Measurements from ENCODE around the gene SYT1. TPM values are rescaled to one million over a fixed set of nuclear protein-coding genes. Genes with fewer than 3 reads are reported as not detected.

The SYT1 gene
- total RNA-seq, 1 donor from 2014 or later: 33.2 TPM

DNA sequence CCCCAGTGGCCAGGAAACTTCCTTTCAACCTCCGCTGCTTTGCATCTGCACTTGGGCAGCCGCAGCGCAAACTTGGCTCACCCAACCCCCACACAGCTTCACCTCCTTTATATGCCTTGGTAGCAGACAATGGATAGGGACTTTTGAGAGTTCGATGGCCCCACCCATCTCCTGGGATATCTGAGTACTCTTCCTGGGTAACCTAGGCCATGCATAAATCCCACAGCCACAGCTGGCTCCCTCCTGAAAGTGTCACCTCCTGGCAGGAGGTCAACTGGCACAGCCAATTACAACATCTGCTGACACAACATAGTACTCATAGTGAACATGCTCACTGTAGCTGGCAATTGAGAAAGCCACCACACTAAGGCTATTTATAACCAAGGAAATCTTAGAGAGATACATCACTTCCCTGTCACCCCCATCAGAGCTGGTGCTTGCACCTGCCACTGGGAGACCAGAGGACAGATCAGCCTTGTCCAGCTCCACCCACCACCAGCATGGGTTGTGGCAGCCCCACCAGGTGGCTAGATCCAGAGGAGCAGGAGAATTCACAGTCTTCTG, 410.0 kb downstream of the SYT1 start:
- Histone ChIP-seq H3K79me2 (ENCODE audit: insufficient read depth, low read length) (no peaks in the 10 kb centered on the region), H2AFZ (ENCODE audit: low read depth, low read length) (no peak overlapping the region), H3K27me3 (ENCODE audit: insufficient read depth, low read length) (no peaks in the 10 kb centered on the region), H3K4me2 (ENCODE audit: low read length) (no peak overlapping the region), H3K9me3 (ENCODE audit: insufficient read depth, low read depth, low read length) (no peaks in the 10 kb centered on the region), H3K4me3 (ENCODE audit: insufficient read depth, low read depth, low read length) (no peak overlapping the region), H3K4me1 (ENCODE audit: insufficient read depth, low read length) (no peaks in the 10 kb centered on the region), H3K27ac (ENCODE audit: low read depth, low read length) (no peak overlapping the region), H3K36me3 (ENCODE audit: insufficient read depth, low read length) (no peaks in the 10 kb centered on the region), H3K9ac (ENCODE audit: low read length) (no peak overlapping the region), H4K20me1 (ENCODE audit: insufficient read depth, low read length) (no peaks in the 10 kb centered on the region)
- Mint-ChIP-seq H3K4me1 (ENCODE audit: low read depth, unreplicated experiment) (peaks cover 8% of the 10 kb centered on the region), H3K4me3 (ENCODE audit: unreplicated experiment) (no peak overlapping the region), H3K9me3 (ENCODE audit: unreplicated experiment) (no peaks in the 10 kb centered on the region), H3K36me3 (ENCODE audit: low read depth, unreplicated experiment) (peaks cover 3% of the 10 kb centered on the region), H3K27ac (ENCODE audit: unreplicated experiment) (no peak overlapping the region), H3K27me3 (ENCODE audit: low read depth, unreplicated experiment) (no peaks in the 10 kb centered on the region)
- FAIRE-seq: no peak
- TF ChIP-seq CTCF (IDR thresholded peaks at IDR 0.05; ENCODE audit: insufficient read depth, low read depth, low read length) (no peak), EZH2 (IDR thresholded peaks at IDR 0.05; ENCODE audit: insufficient read depth, low read length) (no peak)
- DNase-seq (ENCODE audit: low read depth): no peak

GRCh38 chr12:79275631-79276030, 411.1 kb downstream of the SYT1 start:
- H3K27ac ChIP-seq (ENCODE audit: low read depth, low read length): no peak overlapping the region
- H4K20me1 ChIP-seq (ENCODE audit: insufficient read depth, low read length): no peaks in the 10 kb centered on the region
- Mint-ChIP-seq H3K4me3 (ENCODE audit: unreplicated experiment) (no peak overlapping the region), H3K27me3 (ENCODE audit: low read depth, unreplicated experiment) (no peaks in the 10 kb centered on the region), H3K36me3 (ENCODE audit: low read depth, unreplicated experiment) (peaks cover 3% of the 10 kb centered on the region), H3K9me3 (ENCODE audit: unreplicated experiment) (no peaks in the 10 kb centered on the region), H3K4me1 (ENCODE audit: low read depth, unreplicated experiment) (peaks cover 8% of the 10 kb centered on the region), H3K27ac (ENCODE audit: unreplicated experiment) (no peak overlapping the region)
- no peak overlapping the region for H3K4me3 ChIP-seq (ENCODE audit: insufficient read depth, low read depth, low read length)
- H3K9ac ChIP-seq (ENCODE audit: low read length): no peak overlapping the region
- no peaks in the 10 kb centered on the region for H3K4me1 ChIP-seq (ENCODE audit: insufficient read depth, low read length)
- FAIRE-seq (no peak), DNase-seq (ENCODE audit: low read depth) (peak; percentile 29)
- no peak overlapping the region for H3K4me2 ChIP-seq (ENCODE audit: low read length)
- no peak overlapping the region for H2AFZ ChIP-seq (ENCODE audit: low read depth, low read length)
- H3K79me2 ChIP-seq (ENCODE audit: insufficient read depth, low read length): no peaks in the 10 kb centered on the region
- TF ChIP-seq CTCF (IDR thresholded peaks at IDR 0.05; ENCODE audit: insufficient read depth, low read depth, low read length) (no peak), EZH2 (IDR thresholded peaks at IDR 0.05; ENCODE audit: insufficient read depth, low read length) (no peak)
- no peaks in the 10 kb centered on the region for H3K36me3 ChIP-seq (ENCODE audit: insufficient read depth, low read length)
- H3K9me3 ChIP-seq (ENCODE audit: insufficient read depth, low read depth, low read length): no peaks in the 10 kb centered on the region
- no peaks in the 10 kb centered on the region for H3K27me3 ChIP-seq (ENCODE audit: insufficient read depth, low read length)

- Histone ChIP-seq H2AFZ (ENCODE audit: low read depth, low read length) (no peak overlapping the region), H3K4me1 (ENCODE audit: insufficient read depth, low read length) (no peaks in the 10 kb centered on the region), H4K20me1 (ENCODE audit: insufficient read depth, low read length) (no peaks in the 10 kb centered on the region), H3K79me2 (ENCODE audit: insufficient read depth, low read length) (no peaks in the 10 kb centered on the region), H3K27ac (ENCODE audit: low read depth, low read length) (no peak overlapping the region), H3K9ac (ENCODE audit: low read length) (no peak overlapping the region), H3K9me3 (ENCODE audit: insufficient read depth, low read depth, low read length) (no peaks in the 10 kb centered on the region), H3K27me3 (ENCODE audit: insufficient read depth, low read length) (no peaks in the 10 kb centered on the region), H3K4me2 (ENCODE audit: low read length) (no peak overlapping the region), H3K4me3 (ENCODE audit: insufficient read depth, low read depth, low read length) (no peak overlapping the region), H3K36me3 (ENCODE audit: insufficient read depth, low read length) (no peaks in the 10 kb centered on the region)
- H3K9me3 Mint-ChIP-seq (ENCODE audit: unreplicated experiment): no peaks in the 10 kb centered on the region
- H3K4me3 Mint-ChIP-seq (ENCODE audit: unreplicated experiment): no peak overlapping the region
- no peak overlapping the region for H3K27ac Mint-ChIP-seq (ENCODE audit: unreplicated experiment)
- FAIRE-seq: no peak
- DNase-seq (ENCODE audit: low read depth): no peak
- H3K27me3 Mint-ChIP-seq (ENCODE audit: low read depth, unreplicated experiment): no peaks in the 10 kb centered on the region
- H3K4me1 Mint-ChIP-seq (ENCODE audit: low read depth, unreplicated experiment): no peaks in the 10 kb centered on the region
- TF ChIP-seq EZH2 (IDR thresholded peaks at IDR 0.05; ENCODE audit: insufficient read depth, low read length): no peak
- TF ChIP-seq CTCF (IDR thresholded peaks at IDR 0.05; ENCODE audit: insufficient read depth, low read depth, low read length): no peak
- H3K36me3 Mint-ChIP-seq (ENCODE audit: low read depth, unreplicated experiment): no peaks in the 10 kb centered on the region
These were observed 418.8 kb downstream of the SYT1 start for GRCh38 chr12:79283364-79283763.

Data from astrocyte (in vitro differentiated cells and primary cell).